Upper lobe of right lung (tissue), 1 donor: ENCODE data around the gene PROSER3. TPM values are rescaled to one million over a fixed set of nuclear protein-coding genes. Genes with fewer than 3 reads are reported as not detected.

Experiments
- ATAC-seq: fragments of 200-7000 bp; cut with Tn5 transposase; one replicate; pipeline ENCODE4 v1.9.1; 2020; ENCODE audit warnings: mild to moderate bottlenecking, moderate library complexity
- DNase-seq: peaks from one replicate; pipeline ENCODE4 v3.0.0-alpha.2; 2020
- H3K27ac ChIP-seq: fragments of 200-600 bp; one replicate; pipeline ENCODE4 v1.8.0; 2022
- H3K27me3 ChIP-seq: fragments of 200-600 bp; one replicate; pipeline ENCODE4 v1.8.0; 2022; ENCODE audit warnings: mild to moderate bottlenecking
- H3K36me3 ChIP-seq: fragments of 200-600 bp; one replicate; pipeline ENCODE4 v1.8.0; 2022
- H3K4me1 ChIP-seq: fragments of 200-600 bp; one replicate; pipeline ENCODE4 v1.8.0; 2022
- H3K4me3 ChIP-seq: fragments of 200-600 bp; one replicate; pipeline ENCODE4 v1.8.0; 2022; ENCODE audit warnings: mild to moderate bottlenecking
- H3K9me3 ChIP-seq: fragments of 200-600 bp; one replicate; pipeline ENCODE4 v1.8.0; 2022
- CTCF ChIP-seq: fragments of 200-600 bp; IDR thresholded peaks from one replicate; pipeline ENCODE4 v1.8.0; 2022; ENCODE audit warnings: antibody characterized with exemption
- intact Hi-C: fragments of 100-400 bp; cut with DNase I; formaldehyde crosslinking; loops from one replicate; pipeline ENCODE4 v1.11.0; 2022
- total RNA-seq: library from RNA; stranded (reverse); fragmentation: NEBNext Ultra II Directional; extraction: Animal tissue kit (Norgen Biotek cat#: 25700); gene quantifications from one replicate; pipeline ENCODE4 v1.2.1, GENCODE V29; 2021
- donor health status: DM: no; HTN: yes; CAD: no; lungs with severe emphysema.

PROSER3 gene
- total RNA-seq, 1 donor from 2014 or later: 18.2 TPM

GRCh38 chr19:35805526-35806102, 47.6 kb downstream of the PROSER3 start:
- DNase-seq: no peak
- no peak for ATAC-seq
- Histone ChIP-seq H3K4me3 (no peak overlapping the region), H3K27ac (no peak overlapping the region), H3K36me3 (no peaks in the 10 kb centered on the region), H3K9me3 (no peaks in the 10 kb centered on the region), H3K27me3 (no peaks in the 10 kb centered on the region), H3K4me1 (no peaks in the 10 kb centered on the region)
- no peak for TF ChIP-seq CTCF
- intact Hi-C loops: no loop called here

GRCh38 chr19:35806597-35806996, 48.6 kb downstream of the PROSER3 start:
- no peak for ATAC-seq
- Histone ChIP-seq H3K4me1 (no peaks in the 10 kb centered on the region), H3K27me3 (no peaks in the 10 kb centered on the region), H3K9me3 (no peaks in the 10 kb centered on the region), H3K27ac (no peak overlapping the region), H3K36me3 (no peaks in the 10 kb centered on the region), H3K4me3 (no peak overlapping the region)
- no peak for DNase-seq
- no peak for TF ChIP-seq CTCF
- intact Hi-C loops: no loop called here

- Histone ChIP-seq H3K27ac (no peak overlapping the region), H3K9me3 (no peaks in the 10 kb centered on the region), H3K27me3 (no peaks in the 10 kb centered on the region), H3K4me1 (no peaks in the 10 kb centered on the region), H3K4me3 (no peak overlapping the region), H3K36me3 (no peaks in the 10 kb centered on the region)
- TF ChIP-seq CTCF: no peak
- no peak for DNase-seq
- no peak for ATAC-seq
- intact Hi-C loops: no loop called here
These were observed 49.7 kb downstream of the PROSER3 start for GRCh38 chr19:35807633-35808032.

GRCh38 chr19:35811317-35812219, 53.6 kb downstream of the PROSER3 start:
- DNase-seq: no peak
- intact Hi-C loops: no loop called here
- Histone ChIP-seq H3K36me3 (no peaks in the 10 kb centered on the region), H3K27ac (no peak overlapping the region), H3K4me3 (no peak overlapping the region), H3K27me3 (peaks cover 23% of the 10 kb centered on the region), H3K4me1 (no peaks in the 10 kb centered on the region), H3K9me3 (no peaks in the 10 kb centered on the region)
- ATAC-seq: peak; percentile 16
- no peak for TF ChIP-seq CTCF

GRCh38 chr19:35812220-35813042, 54.5 kb downstream of the PROSER3 start, which contains the start of gene PRODH2:
PRODH2 (minus strand) TSS chr19:35812845; CDS start chr19:35812805, 40 bp downstream.
- no peaks in the 10 kb centered on the region for H3K36me3 ChIP-seq
- H3K4me3 ChIP-seq: no peak within 1 kb of the TSS
- intact Hi-C loops: no loop called here
- H3K27ac ChIP-seq: no peak within 1 kb of the TSS
- no peaks in the 10 kb centered on the region for H3K4me1 ChIP-seq
- H3K9me3 ChIP-seq: no peaks in the 10 kb centered on the region
- no peak for ATAC-seq
- no peak for TF ChIP-seq CTCF
- no peak for DNase-seq
- H3K27me3 ChIP-seq: peaks cover 26% of the 10 kb centered on the region
